Loucy (cell line): ENCODE measurements around the gene ERP27.

Experiments used
- H2AFZ ChIP-seq: fragments of 200-600 bp; sonication (generic); 2 replicates; pipeline ENCODE4 v1.6.0; 2016; ENCODE audit warnings: antibody characterized with exemption, mild to moderate bottlenecking, low read length, moderate library complexity
- H3F3A ChIP-seq: fragments of 200-600 bp; 2 replicates; pipeline ENCODE4 v1.6.0; 2016; ENCODE audit warnings: antibody characterized with exemption, low read depth, mild to moderate bottlenecking
- H3K27me3 ChIP-seq: fragments of 200-600 bp; sonication (generic); 2 replicates; pipeline ENCODE4 v1.6.1; 2014; ENCODE audit warnings: low read length, mild to moderate bottlenecking; ENCODE audit not compliant: insufficient read depth, poor library complexity, severe bottlenecking
- H3K36me3 ChIP-seq: fragments of 200-600 bp; sonication (generic); 2 replicates; pipeline ENCODE4 v1.6.1; 2016; ENCODE audit warnings: low read length; ENCODE audit not compliant: insufficient read depth
- H3K4me1 ChIP-seq: fragments of 200-600 bp; sonication (generic); 2 replicates; pipeline ENCODE4 v1.5.1; 2014; ENCODE audit warnings: low read length, mild to moderate bottlenecking; ENCODE audit not compliant: insufficient read depth, poor library complexity, severe bottlenecking
- H3K4me2 ChIP-seq: fragments of 200-600 bp; sonication (generic); 2 replicates; pipeline ENCODE4 v1.6.0; 2014; ENCODE audit warnings: antibody characterized with exemption, low read length, low read depth, mild to moderate bottlenecking; ENCODE audit not compliant: poor library complexity, severe bottlenecking
- H3K4me3 ChIP-seq: fragments of 200-600 bp; sonication (generic); 2 replicates; pipeline ENCODE4 v1.5.1; 2014; ENCODE audit warnings: low read length, mild to moderate bottlenecking, mixed read lengths; ENCODE audit not compliant: poor library complexity, severe bottlenecking
- H3K79me2 ChIP-seq: fragments of 200-600 bp; sonication (generic); 2 replicates; pipeline ENCODE4 v1.6.1; 2014; ENCODE audit warnings: low read length; ENCODE audit not compliant: insufficient read depth
- H3K9ac ChIP-seq: fragments of 200-600 bp; sonication (generic); 2 replicates; pipeline ENCODE4 v1.6.0; 2014; ENCODE audit warnings: mild to moderate bottlenecking, low read depth, low read length, moderate library complexity; ENCODE audit not compliant: poor library complexity, severe bottlenecking
- H3K9me2 ChIP-seq: fragments of 200-600 bp; sonication (generic); replicated peaks from 2 replicates; pipeline ENCODE4 v1.6.1; 2016; ENCODE audit warnings: low read depth, low read length, mixed read lengths
- H3K9me3 ChIP-seq: fragments of 200-600 bp; sonication (generic); 2 replicates; pipeline ENCODE4 v1.6.1; 2014; ENCODE audit warnings: mild to moderate bottlenecking, antibody characterized with exemption, low read length, low read depth; ENCODE audit not compliant: insufficient read depth
- H4K20me1 ChIP-seq: fragments of 200-600 bp; sonication (generic); 2 replicates; pipeline ENCODE4 v1.6.0; 2014; ENCODE audit warnings: antibody characterized with exemption, low read length, mild to moderate bottlenecking; ENCODE audit not compliant: insufficient read depth, poor library complexity, severe bottlenecking
- CTCF ChIP-seq: fragments of 200-600 bp; sonication (generic); conservative IDR thresholded peaks from 2 replicates; pipeline ENCODE4 v1.5.1; 2014; ENCODE audit warnings: mild to moderate bottlenecking, antibody characterized with exemption, low read length
- EZH2phosphoT487 ChIP-seq: fragments of 200-600 bp; IDR thresholded peaks from 2 replicates; pipeline ENCODE4 v1.6.1; 2018; ENCODE audit warnings: antibody characterized with exemption, mild to moderate bottlenecking, moderate library complexity, borderline replicate concordance

The ERP27 gene

GRCh38 chr12:14920475-14921126 is 17.7 kb downstream of the ERP27 start:
- no peak overlapping the region for H3K9ac ChIP-seq
- no peaks in the 10 kb centered on the region for H3K27me3 ChIP-seq
- H3K36me3 ChIP-seq = no peaks in the 10 kb centered on the region
- H3K4me1 ChIP-seq = peaks cover 21% of the 10 kb centered on the region
- H3K4me3 ChIP-seq = peak overlapping the region; percentile 6
- no peaks in the 10 kb centered on the region for H4K20me1 ChIP-seq
- H3K4me2 ChIP-seq = peak overlapping the region; percentile 57
- no peaks in the 10 kb centered on the region for H3K79me2 ChIP-seq
- H3K9me2 ChIP-seq = no peaks in the 10 kb centered on the region
- no peaks in the 10 kb centered on the region; the same call in 1 of the 2 replicates for H3K9me3 ChIP-seq
- peak overlapping the region; percentile 57; the same call in 1 of the 2 replicates for H2AFZ ChIP-seq
- no peak for TF ChIP-seq EZH2phosphoT487
- no peak for TF ChIP-seq CTCF
- H3F3A ChIP-seq = no peaks in the 10 kb centered on the region

GRCh38 chr12:14919455-14919854 is 18.9 kb downstream of the ERP27 start:
- H3K9me2 ChIP-seq = no peaks in the 10 kb centered on the region
- no peak overlapping the region for H2AFZ ChIP-seq
- no peaks in the 10 kb centered on the region; the same call in 1 of the 2 replicates for H3K9me3 ChIP-seq
- no peak for TF ChIP-seq CTCF
- no peak for TF ChIP-seq EZH2phosphoT487
- H3K4me2 ChIP-seq = peak overlapping the region; percentile 15
- H4K20me1 ChIP-seq = no peaks in the 10 kb centered on the region
- no peak overlapping the region for H3K9ac ChIP-seq
- H3K36me3 ChIP-seq = no peaks in the 10 kb centered on the region
- H3K27me3 ChIP-seq = no peaks in the 10 kb centered on the region
- no peak overlapping the region for H3K4me3 ChIP-seq
- no peaks in the 10 kb centered on the region for H3K79me2 ChIP-seq
- peaks cover 21% of the 10 kb centered on the region for H3K4me1 ChIP-seq
- no peaks in the 10 kb centered on the region for H3F3A ChIP-seq

GRCh38 chr12:14915736-14916135 is 22.6 kb downstream of the ERP27 start:
- Histone ChIP-seq H3K9me3 (no peaks in the 10 kb centered on the region), H3K27me3 (no peaks in the 10 kb centered on the region), H3K79me2 (no peaks in the 10 kb centered on the region), H3K4me1 (peaks cover 13% of the 10 kb centered on the region), H3K4me3 (no peak overlapping the region), H2AFZ (no peak overlapping the region), H3K9ac (no peak overlapping the region), H3F3A (no peaks in the 10 kb centered on the region), H3K4me2 (no peak overlapping the region), H4K20me1 (no peaks in the 10 kb centered on the region), H3K9me2 (no peaks in the 10 kb centered on the region), H3K36me3 (peaks cover 7% of the 10 kb centered on the region; the same call in 1 of the 2 replicates)
- TF ChIP-seq EZH2phosphoT487 = no peak
- no peak for TF ChIP-seq CTCF
